Ramos (cell line): ENCODE results near the gene ABCA1.

Source experiments
- in situ Hi-C: fragments of 300-500 bp; cut with MboI; formaldehyde crosslinking; loops from one replicate; pipeline ENCODE4 v1.14.3; 2022; ENCODE audit warnings: low sequenced_read_pairs; ENCODE audit not compliant: unreplicated experiment

ABCA1 gene

DNA sequence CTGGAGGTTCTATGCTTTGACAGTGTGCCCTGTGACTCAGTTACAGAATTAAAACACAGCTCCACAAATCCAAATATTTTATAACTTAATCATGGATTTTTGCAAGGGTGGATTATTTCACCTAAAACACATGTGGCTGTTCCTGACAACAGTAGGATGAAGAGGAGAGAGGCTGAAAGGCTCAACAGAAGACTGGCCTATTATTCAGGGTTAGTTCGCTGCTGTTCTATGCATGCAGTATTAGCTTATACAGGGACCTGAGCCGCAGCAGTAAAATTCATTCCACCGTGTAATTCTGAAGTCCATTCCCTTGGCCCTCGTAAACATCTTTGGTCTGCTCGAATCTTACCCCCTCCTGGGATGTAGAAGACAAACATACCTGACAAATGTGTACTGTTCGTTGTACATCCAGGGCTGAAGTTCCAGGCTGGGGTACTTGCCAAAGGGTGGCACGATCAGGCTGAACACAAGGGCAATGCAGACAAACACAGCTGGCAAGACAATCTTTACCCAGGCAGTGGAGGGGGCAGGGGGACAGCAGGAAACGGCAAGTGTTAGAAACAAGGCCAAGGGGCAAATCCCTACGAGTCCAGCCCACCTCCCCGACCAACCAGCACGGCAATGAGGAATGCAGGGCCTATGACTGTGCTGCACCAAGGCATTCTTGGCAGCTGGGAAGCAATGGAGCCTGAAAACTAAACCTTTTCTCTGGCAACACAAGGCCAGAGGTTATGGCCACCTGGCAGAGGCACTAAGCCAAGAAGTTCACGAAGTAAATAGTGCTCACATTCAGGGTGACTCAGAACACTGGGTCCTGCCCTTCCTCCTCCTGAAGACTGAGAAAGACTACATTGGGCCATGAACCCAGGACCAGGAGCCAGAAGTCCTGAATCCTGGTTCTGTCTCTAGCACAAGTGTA, 117.3 kb downstream of the ABCA1 start:
- in situ Hi-C loops, result no loop called here

DNA sequence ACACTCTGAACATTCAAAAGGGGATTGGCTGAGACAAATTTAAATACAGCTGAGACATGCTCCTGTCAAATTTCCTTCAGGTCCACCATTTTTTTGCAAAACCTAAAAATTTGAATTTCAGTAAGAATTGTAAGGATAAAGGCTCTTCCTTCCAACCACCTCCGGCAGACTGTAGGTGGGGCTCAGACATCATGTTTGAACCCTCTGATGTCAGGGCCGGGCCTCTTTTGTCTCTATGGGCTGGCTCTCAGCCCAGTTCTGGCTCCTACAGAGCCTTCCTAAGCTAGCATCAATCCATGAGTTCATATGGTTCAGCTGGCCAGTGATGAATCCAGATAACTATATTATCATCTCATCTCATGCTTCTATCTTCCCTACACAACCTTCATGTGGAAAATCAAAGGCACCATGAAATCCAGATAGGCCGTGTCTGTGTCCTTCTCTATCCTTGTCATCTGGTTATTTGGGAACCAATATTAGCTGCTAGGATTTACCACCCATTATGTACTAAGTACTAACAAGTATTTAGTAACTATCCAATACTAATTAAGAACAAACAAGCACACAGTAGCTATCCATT, 119.8 kb downstream of the ABCA1 start:
- in situ Hi-C loops, result no loop called here

DNA sequence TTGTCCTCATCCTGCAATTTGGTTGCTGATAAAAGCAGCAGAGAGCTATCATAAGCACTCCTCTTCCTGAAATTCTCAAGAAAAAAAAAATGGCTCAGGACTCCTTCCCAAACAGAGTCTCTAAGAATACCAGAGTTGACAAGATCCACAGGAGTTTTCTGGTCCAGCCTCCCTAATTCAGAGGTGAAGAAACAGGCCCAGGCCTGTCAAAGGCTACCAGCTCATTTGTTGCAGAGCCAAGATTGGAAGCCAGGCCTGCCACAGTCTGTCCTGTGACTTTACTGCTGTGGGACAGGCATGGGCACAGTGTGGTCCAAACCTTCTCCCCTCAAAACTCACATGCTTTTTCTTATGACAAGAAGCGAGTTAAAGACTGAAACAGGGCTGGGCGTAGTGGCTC, 122.5 kb downstream of the ABCA1 start:
- in situ Hi-C loops, result no loop called here

DNA sequence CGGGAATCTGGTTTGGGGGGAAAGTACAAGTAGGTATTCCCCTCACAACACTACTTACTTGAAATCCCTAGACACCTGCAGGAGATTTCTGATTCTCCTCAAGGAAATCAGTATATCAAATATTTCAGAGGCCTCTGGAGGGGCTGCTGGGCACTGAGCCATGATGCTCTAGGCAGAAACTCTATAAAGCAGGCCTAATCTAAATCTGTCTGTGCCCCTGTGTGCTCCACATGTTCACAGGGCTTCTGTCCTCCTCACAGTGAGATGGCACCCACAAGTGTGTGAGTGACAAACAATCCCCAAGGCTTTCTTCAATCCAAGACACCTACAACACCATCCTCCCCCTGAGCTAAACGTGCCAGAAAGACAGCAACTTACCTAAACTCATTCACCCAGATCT, 125.0 kb downstream of the ABCA1 start:
- in situ Hi-C loops, result no loop called here

DNA sequence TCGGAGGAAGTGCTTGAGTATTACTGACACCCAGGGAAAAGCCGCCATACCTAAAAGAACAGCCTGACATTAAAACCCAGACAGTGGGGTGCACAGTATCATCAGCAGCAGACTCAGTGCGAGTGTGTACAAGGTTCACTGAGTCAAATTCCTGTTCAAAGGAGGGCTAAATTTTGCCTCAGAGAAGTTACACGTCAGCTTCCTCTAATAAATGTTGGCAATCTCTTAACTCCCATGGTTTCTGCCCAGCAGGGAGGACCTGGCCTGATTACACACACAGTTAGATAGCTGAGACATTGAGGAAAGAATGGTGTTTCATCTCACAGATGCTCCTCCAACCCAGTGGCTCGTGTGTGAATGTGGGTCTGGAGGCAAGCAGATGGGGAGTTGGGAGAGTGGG, 125.8 kb downstream of the ABCA1 start:
- in situ Hi-C loops, result no loop called here

DNA sequence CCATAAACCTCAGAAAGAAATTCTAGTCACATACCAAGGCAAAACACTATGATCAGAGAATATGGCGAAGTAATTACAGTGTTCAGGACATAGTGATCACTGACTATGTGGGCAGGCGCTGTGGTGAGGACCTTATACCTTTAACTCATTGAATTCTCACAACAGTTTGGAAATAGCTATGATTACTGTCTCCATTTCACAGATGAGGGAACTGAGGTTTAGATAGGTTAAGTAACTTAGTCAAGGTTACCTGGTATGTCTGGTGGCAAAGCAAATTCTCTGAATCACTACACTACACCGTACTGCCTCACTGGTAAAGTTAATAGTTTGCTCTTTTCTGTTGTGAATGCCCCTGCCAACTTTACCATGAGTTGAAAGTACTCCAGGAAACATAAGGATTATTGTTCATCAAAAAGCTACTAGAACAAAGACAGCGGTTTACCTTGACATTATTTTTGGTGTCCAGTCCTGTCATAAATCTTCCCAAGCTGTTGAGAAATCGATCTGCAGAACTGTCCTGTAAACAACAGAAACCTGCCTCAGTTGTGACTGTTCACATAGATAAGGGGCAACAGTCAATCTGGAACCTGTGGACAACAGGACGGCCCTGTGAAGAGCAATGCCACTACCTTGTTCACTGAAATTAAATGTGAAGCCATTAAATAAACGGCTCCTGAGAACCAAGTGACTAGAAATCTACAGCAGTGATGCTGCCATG, 127.7 kb downstream of the ABCA1 start:
- in situ Hi-C loops, result no loop called here

DNA sequence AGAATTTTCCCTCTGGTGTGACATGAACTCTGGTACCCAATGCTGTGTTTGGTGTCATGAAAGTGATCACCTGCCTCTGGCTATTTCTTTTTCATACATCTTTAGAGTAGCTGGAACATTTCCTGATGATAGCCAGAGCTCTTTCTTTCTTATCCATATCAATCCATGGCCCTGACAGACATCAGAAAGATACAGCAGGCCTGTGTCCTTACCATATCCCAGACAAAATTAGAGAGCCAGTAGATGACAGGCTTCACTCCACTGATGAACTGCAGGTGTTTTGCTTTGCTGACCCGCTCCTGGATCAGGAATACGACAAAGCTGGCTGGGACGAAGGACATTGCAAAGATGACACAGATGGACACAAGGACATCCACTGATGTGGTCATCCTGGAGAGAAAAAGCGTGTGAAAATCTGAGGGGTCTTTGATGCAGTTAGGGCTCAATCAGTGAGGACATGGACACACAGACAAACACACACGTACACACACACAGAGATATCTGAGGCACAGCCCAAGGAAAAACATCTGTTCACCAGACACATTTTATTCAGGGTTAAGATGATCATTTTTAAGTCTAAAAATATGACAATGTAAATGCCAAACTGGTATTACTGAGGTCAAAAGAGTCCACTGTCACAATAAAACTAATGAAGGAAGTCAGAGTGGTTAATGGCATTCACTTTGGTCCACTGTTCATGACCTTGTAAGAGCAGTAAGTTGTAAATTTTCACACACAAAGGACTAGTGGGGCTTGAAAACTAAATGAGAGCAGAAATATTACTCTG, 129.6 kb downstream of the ABCA1 start:
- in situ Hi-C loops, result no loop called here

DNA sequence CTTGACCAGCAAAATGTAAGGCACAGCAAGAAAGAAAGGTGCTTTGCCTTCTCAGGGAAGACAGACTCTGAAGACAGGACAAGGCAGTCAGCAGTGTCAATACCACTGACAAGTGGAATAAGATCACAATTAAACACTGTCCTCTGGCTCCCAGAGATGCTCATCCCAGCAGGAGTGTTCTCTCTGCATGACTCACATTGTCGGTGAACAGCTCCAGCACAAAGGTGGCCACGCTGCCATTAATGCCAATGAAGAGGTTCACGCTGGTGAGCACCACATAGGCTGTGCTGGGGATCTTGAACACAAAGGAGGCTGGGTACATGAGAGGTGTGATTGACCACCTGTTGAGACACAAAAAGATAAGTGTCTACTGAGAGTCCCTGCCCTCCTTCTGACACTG, 132.1 kb downstream of the ABCA1 start:
- in situ Hi-C loops, result no loop called here

DNA sequence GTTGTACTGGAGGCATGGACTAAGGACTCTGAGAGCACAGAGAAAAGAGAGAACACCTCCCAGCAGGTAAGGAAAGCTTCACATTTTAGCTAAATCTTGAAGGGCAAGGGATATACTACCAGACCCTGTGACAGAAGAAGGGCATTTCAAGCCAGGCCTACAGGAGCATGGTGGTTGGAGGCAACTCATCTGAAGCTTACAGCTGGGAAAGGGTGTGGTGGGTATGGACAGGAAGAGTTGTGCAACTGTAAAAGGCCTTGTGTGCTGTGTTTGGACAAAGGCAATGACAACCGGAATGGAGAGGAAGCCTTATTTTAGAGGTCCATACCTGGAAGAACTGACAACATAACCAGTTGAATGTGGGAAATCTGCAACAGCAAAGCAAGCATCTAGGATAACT, 132.9 kb downstream of the ABCA1 start:
- in situ Hi-C loops, result no loop called here

DNA sequence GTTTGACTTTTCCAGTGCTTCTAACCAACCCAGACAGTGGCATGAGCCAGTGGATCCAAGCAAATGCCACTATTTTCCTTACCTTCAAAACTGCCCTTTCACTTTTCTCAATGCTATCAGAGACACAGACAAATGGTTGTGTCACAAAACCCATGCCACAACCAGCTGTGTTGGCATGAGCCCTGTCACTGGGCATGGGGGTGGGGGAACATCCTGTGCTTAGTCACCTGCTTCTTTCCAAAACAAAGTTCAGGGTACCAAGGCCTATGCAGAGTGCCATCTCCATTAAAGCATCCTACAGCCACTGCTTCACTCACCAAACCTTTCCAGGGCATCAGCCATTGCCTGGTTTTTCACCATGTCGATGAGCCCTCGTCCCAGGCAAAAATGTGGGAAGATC, 133.9 kb downstream of the ABCA1 start:
- in situ Hi-C loops, result no loop called here

DNA sequence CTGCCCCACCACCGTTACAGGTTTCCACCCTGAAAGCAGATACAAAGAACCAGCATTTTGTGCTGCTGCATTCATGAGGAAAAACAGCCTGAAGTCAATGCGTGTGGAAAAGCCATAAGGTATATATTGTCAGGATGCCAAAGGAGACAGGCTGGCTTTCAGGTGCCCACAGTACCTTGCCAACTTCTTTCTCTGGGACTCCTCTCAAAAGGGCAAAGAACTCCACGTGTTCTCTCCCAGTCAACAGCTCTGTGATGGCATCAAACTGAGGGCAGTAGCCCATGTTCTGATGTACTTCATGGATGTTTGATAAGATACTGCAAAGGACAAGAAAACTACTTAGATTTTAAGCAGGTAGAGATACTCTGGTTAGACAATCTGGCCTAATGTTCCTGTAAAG, 139.7 kb downstream of the ABCA1 start:
- in situ Hi-C loops, result loop anchor here (10.0 kb wide), 1 partner anchor 367 kb away; no protein-coding TSS in a partner anchor

DNA sequence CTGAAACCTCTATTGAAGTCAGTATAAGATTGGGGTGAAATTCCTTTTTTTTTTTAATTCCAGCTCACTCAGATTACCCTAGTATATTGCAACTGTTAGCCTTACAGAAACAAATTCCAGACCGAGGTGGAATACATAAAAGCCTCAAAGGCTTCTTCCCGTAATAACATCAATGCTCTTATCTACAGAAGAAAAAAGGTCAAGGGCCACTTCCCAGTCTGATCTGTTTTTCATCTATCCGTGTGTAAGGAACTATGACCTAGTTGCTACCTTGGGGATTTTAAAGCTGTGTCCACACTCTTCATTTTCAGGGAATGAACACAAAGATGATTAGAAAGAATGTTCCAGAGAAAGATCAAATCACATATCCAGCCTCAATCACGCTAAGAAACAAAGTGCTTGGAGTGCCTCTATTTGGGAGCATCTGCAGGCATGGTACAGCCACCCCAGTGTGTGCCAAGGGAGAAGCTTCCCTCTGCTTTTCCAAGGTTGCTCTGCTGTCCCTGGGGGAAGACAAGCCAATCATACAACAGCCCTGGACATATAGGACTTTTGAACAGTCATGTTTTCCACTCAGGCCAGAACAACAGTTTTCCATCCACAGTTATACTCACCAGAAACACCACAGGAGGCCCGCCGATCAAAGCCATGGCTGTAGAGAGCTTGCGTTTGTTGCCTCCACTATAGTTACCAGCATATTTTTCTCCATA, 140.5 kb downstream of the ABCA1 start:
- in situ Hi-C loops, result loop anchor here (10.0 kb wide), 1 partner anchor 367 kb away; no protein-coding TSS in a partner anchor

DNA sequence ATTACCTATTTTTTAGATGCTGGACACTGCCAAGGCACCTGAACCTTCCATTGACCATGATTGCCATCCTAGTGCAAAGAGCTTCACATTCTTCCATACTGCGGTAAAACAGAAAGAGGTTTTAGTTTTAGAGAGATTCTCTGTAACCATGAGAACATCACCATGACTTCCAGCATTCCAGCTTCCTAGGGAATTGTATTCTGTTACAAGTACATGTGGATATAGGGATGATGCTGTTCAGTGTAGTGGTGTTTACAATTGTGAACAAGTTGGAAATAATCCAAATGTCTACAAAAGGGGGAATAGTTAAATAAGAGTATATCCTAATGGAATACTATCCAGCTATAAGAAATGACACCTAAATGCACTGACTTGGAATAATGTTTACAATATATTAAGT, 141.7 kb downstream of the ABCA1 start:
- in situ Hi-C loops, result loop anchor here (10.0 kb wide), 1 partner anchor 369 kb away; no protein-coding TSS in a partner anchor

DNA sequence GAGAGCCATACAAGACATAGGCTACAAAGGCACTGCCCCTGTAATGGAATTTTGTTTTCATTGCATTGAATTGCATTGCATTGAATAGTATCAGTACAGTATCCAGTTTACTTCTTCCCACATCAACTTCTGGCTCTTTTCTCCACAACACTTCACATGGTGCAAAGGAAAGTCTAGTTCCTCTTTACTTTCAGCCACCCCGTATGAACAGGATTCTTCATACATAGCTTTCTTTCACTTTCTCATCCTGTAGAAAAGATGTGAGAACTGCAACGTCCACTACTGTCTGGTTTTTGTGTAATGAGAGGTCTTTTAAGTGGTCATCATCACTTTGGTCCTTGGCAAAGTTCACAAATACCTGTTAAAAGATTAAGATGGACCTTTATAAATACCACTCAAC, 143.9 kb downstream of the ABCA1 start:
- in situ Hi-C loops, result loop anchor here (10.0 kb wide), 1 partner anchor 371 kb away; no protein-coding TSS in a partner anchor

DNA sequence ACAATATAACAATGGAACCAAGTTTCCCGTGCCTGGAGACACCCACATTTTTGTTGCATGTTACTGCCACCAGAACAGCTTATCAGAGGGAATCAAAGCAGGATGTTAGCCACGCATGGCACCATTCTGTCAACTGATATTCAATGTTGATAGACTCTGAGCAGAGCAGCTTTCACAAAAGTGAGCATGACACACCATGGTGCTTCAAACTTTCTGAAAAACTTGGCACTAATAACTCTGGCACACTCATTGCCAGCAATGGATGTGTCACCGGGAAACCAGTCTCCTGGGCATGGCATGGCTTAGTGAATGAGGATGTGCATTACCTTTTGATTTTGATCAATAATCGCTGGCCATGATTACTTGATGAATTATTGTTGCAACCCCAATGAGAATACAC, 144.4 kb downstream of the ABCA1 start:
- in situ Hi-C loops, result loop anchor here (10.0 kb wide), 1 partner anchor 371 kb away; no protein-coding TSS in a partner anchor

DNA sequence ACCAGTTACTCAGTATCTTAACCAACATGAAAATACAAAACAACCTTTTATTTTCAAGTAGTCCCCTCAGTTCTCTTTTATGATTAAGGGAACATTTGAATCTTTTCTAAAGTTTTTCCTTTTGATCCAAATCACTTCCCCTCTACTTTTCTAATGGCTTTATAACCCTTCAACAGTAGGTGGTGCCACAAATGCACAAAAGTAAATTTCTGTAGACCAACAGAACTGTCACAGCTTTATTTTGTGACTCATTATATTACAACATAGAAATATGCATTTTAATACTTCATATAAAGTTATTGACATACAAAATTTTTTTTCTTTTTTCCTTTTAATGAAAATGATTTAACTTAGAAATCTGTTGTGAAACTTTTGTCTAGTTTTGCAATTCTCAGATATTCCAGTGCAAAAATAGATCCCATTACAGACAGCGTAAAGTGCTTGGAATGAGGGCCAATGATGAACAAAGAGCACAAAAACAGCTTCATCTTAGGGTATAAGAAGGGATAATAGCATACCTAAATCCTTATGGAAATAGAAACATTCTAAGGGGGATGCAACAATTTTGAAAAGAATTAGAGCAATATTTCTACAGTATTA, 147.1 kb downstream of the ABCA1 start:
- in situ Hi-C loops, result loop anchor here (10.0 kb wide), 1 partner anchor 374 kb away; no protein-coding TSS in a partner anchor

DNA sequence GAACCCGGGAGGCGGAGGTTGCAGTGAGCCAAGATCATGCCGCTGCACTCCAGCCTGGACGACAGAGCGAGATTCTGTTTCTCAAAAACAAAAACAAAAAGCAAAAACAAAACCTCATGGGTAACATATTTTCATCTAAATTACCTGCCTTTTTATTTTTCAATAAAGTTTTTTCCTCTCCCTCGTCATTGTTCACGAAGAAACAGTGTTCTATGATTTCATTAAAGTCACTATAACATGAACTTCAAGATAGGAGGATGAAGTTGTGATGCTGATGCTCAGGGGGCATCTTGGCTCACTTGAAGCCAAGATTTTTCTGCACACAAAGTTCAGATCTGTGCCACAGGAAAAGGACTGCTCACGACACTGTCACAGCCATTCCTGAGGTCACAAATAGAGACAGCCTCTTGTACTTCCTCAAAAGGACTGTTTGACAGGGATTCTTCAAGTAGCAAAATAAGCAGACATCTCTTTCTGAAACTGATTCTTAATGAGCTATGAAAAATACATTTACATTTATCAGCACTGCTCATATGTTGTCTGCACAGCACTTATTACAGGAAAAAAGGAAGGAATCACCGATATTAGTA, 147.9 kb downstream of the ABCA1 start:
- in situ Hi-C loops, result loop anchor here (10.0 kb wide), 2 partner anchors 375 to 635 kb away; no protein-coding TSS in a partner anchor

DNA sequence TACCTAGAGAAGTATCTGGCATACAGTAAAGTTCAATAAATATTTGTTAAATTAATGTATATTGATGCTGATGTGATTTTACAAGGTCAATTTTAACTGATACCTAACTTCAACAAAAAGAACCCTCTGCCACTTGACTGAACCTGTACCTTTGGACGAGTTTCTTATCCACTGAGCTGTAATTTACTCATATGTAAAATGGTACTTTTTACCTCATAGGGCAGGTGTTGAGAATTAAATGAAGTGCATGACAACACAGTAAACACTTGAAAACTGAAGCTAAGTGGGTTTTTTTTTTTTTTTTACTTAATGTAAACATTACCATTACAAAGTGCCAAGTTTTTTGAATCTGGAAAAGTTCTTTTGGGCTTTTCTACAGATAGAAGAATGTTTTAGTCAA, 148.6 kb downstream of the ABCA1 start:
- in situ Hi-C loops, result loop anchor here (10.0 kb wide), 1 partner anchor 635 kb away; no protein-coding TSS in a partner anchor
